Right lobe of liver (tissue), 6 donors: ENCODE data around the gene WFDC2. TPM values are rescaled to one million over a fixed set of nuclear protein-coding genes. Genes with fewer than 3 reads are reported as not detected.

Experiments
- ATAC-seq, 4 donors: fragments of 200-7000 bp; cut with Tn5 transposase; one replicate each; pipeline ENCODE4 v1.9.1; 2020; ENCODE audit warnings: mild to moderate bottlenecking in 4 of 4, moderate library complexity in 4 of 4
- DNase-seq, 3 donors: peaks; one replicate each; pipeline ENCODE4 v3.0.0-alpha.2; 2020
- H3K27ac ChIP-seq, 3 donors: fragments of 200-600 bp; one replicate each; pipeline ENCODE4 v1.8.0; 2022
- H3K27me3 ChIP-seq, 2 donors: fragments of 200-600 bp; one replicate each; pipeline ENCODE4 v1.8.0; 2022
- H3K36me3 ChIP-seq, 4 donors: fragments of 200-600 bp; sonication (generic) in 1 of 4; one replicate each; pipeline versions ENCODE4 v1.5.1 to v1.8.0; 2017 to 2022; ENCODE audit warnings: control low read depth in 1 of 4
- H3K4me1 ChIP-seq, 4 donors: fragments of 200-600 bp; sonication (generic) in 1 of 4; one replicate each; pipeline versions ENCODE4 v1.5.1 to v1.8.0; 2017 to 2022; ENCODE audit warnings: control low read depth in 1 of 4
- H3K4me3 ChIP-seq, 3 donors: fragments of 200-600 bp; one replicate each; pipeline ENCODE4 v1.8.0; 2022
- H3K9me3 ChIP-seq, 4 donors: fragments of 200-600 bp; sonication (generic) in 1 of 4; one replicate each; pipeline versions ENCODE4 v1.5.1 to v1.8.0; 2017 to 2022; ENCODE audit warnings: control low read depth in 1 of 4
- POLR2A ChIP-seq: fragments of 450-650 bp; IDR thresholded peaks from one replicate; pipeline ENCODE4 v1.6.1; 2017; ENCODE audit warnings: antibody characterized with exemption, mild to moderate bottlenecking
- WGBS: methylation state at CpG from one replicate; pipeline ENCODE4 v1.1.6; 2018; ENCODE audit warnings: low coverage, low lambda C conversion rate; ENCODE audit not compliant: insufficient coverage; ENCODE audit errors: missing lambda C conversion rate; 5-methylcytosine and 5-hydroxymethylcytosine counted together
- intact Hi-C, 2 donors: fragments of 100-400 bp; cut with DNase I; formaldehyde crosslinking; loops; one replicate each; pipeline versions ENCODE4 v1.11.2 to v1.14.1; 2022
- total RNA-seq, 6 experiments: library from RNA; depleted of rRNA in 2 of 6; stranded (reverse); fragments of >200 nt in 2 of 6; fragmentation: NEBNext Ultra II Directional in 3 of 6; extraction: Animal tissue kit (Norgen Biotek cat#: 25700) in 3 of 6; gene quantifications; one replicate each; pipeline versions ENCODE4 v1.1.0 to v1.2.4, GENCODE V29; 2016 to 2023
- TF ChIP-seq, protein P1 (sequence below), 4 donors: fragments of 200-600 bp in 3 of 4; fragments of 450-650 bp in 1 of 4; IDR thresholded peaks; one replicate each; pipeline versions ENCODE4 v1.5.1 to v1.8.0; 2016 to 2022; ENCODE audit warnings: antibody characterized with exemption in 4 of 4, mild to moderate bottlenecking in 2 of 4
- donor health status: DM: no; HTN: yes; CAD: no.
- donor health status: DM: no; HTN: no; CAD: no.
- donor health status: DM: no; HTN: no; CAD: no.
- donor health status: DM: no; HTN: yes; CAD: no.
- donor health status: DM: no; HTN: yes; CAD: no.

Gene WFDC2
- total RNA-seq, 6 experiments from 2014 or later, result 0.77 to 2.8 (median 1.8) TPM; not detected in 1

DNA sequence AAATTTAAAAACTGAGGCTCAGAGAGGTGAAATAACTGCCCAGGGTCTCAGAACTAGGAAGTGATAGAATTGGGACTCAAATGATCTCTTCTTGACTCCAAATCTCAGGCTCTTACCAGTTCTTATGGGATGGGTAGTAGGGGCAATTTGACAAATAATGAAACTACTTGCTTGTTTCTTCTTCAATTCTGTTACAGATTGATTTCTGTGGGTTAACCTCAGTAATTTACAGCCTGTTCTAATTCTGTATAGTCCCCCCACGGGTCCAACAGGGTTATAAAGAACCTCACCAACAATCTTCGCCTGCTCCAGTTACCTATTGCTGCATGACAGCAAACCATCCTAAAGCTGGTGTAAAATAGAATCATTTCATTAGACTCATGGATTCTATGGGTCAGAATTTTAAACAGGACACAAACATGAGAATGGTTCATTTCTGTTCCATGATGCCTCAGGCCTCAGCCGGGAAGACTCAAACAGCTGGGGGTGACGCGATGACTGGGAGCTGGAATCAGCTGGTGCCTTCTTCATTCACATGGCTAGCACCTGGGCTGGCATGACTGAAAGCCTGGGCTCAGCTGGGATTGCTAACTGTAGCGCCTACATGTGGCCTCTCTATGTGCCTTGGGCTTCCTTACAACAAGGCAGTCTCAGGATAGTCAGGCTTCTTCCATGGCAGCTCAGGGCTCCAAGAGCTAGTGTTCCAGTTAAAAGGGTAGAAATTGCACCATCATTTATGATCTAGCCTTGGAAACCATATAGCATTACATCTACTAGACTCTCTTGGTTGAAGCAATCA lies 6.6 kb upstream of the WFDC2 start:
- H3K4me3 ChIP-seq, result no peak overlapping the region
- intact Hi-C loops, result no loop called here
- H3K36me3 ChIP-seq, result no peaks in the 10 kb centered on the region
- TF ChIP-seq, protein P1, sequence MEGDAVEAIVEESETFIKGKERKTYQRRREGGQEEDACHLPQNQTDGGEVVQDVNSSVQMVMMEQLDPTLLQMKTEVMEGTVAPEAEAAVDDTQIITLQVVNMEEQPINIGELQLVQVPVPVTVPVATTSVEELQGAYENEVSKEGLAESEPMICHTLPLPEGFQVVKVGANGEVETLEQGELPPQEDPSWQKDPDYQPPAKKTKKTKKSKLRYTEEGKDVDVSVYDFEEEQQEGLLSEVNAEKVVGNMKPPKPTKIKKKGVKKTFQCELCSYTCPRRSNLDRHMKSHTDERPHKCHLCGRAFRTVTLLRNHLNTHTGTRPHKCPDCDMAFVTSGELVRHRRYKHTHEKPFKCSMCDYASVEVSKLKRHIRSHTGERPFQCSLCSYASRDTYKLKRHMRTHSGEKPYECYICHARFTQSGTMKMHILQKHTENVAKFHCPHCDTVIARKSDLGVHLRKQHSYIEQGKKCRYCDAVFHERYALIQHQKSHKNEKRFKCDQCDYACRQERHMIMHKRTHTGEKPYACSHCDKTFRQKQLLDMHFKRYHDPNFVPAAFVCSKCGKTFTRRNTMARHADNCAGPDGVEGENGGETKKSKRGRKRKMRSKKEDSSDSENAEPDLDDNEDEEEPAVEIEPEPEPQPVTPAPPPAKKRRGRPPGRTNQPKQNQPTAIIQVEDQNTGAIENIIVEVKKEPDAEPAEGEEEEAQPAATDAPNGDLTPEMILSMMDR (IDR thresholded peaks at IDR 0.05), result no peak
- no peak for TF ChIP-seq POLR2A
- no peak for DNase-seq
- WGBS, result 67% methylated on average over 2 of the region's 6 CpGs
- H3K27me3 ChIP-seq, result no peaks in the 10 kb centered on the region
- ATAC-seq, result no peak
- no peaks in the 10 kb centered on the region for H3K9me3 ChIP-seq
- H3K27ac ChIP-seq, result no peak overlapping the region
- no peaks in the 10 kb centered on the region for H3K4me1 ChIP-seq

DNA sequence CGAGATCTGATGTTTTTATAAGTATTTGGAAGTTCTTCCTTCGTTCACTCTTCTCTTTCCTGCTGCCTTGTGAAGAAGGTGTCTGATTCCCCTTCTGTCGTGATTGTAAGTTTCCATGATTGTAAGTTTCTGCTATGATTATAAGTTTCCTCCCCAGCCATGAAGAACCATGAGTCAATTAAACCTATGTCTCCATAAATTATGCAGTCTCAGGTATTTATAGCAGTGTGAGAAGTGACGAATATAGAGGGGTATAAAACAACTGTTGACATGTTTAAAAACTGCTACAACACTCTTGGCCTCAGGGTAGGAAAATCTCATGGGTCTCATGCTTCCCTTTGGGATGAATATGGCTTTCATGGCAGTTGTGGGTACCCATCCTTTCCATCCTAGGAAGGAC lies 5.8 kb upstream of the WFDC2 start:
- Histone ChIP-seq H3K4me3 (no peak overlapping the region), H3K4me1 (no peaks in the 10 kb centered on the region), H3K27ac (no peak overlapping the region), H3K36me3 (no peaks in the 10 kb centered on the region), H3K27me3 (no peaks in the 10 kb centered on the region), H3K9me3 (no peaks in the 10 kb centered on the region)
- intact Hi-C loops, result no loop called here
- DNase-seq, result no peak
- ATAC-seq, result no peak
- 53% methylated on average over 4 of the region's 4 CpGs for WGBS
- TF ChIP-seq POLR2A, result no peak
- TF ChIP-seq, protein P1 (IDR thresholded peaks at IDR 0.05), result no peak

DNA sequence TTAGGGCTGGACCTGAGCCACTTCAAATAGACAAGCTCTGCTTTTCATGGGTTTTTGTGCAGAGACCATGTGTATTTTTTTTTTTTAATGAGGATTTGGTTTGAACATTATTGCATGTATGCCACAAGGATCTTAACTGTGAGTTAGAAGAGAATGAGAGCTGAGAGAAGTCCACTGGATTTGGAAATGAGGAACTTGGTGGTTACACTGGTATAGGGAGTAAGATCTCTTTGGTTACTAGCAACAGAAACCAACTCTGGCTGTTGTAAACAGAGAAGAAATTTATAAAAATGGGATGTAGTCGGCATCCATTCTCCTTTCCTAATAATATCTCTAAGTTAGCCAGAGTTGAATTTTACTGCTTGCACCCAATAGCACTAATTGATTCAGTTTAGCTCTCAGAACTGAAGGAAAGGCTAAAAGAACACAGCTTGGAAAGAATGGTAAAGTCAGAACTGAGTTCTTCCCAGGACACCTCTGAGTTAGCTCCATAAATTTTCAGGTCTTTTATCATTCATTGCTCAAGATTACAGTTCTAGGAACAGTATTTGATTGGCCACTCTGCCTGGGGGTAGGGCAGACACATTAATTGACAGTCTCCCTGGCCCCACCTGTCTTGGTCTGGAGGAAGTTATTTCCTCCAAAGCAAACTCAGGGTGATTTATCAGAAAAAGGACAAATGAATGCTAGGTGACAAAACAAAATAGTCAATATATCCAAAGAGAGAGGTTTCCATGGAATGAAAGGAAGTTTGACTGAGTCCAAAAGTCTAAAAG lies 3.9 kb upstream of the WFDC2 start:
- ATAC-seq (no peak), DNase-seq (no peak)
- intact Hi-C loops, result no loop called here
- Histone ChIP-seq H3K36me3 (no peaks in the 10 kb centered on the region), H3K27me3 (peaks cover 0 to 9% of the 10 kb centered on the region in 2 donors), H3K4me3 (no peak overlapping the region), H3K9me3 (no peaks in the 10 kb centered on the region), H3K27ac (no peak overlapping the region), H3K4me1 (peaks cover 0 to 16% (median 0%) of the 10 kb centered on the region in 4 donors)
- TF ChIP-seq, protein P1 (IDR thresholded peaks at IDR 0.05), result no peak
- no peak for TF ChIP-seq POLR2A
- 8% methylated on average over 1 of the region's 1 CpG for WGBS

DNA sequence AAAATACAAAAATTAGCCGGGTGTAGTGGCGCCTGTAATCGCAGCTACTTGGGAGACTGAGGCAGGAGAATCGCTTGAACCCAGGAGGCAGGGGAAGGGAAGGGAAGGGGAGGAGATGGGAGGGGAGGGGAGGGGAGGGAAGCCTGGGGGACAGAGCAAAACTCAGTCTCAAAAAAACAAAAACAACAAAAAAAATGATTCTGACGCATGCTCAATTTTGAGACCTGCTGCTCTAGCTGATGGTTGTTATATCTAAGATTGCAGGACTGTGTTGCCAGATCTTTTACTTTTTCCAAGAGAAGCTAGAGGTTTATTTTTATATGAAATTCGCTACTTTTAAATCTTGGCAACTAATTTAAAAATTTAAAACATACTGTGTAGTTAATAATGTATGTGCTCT lies 2.4 kb upstream of the WFDC2 start:
- 72% methylated on average over 6 of the region's 6 CpGs for WGBS
- TF ChIP-seq, protein P1 (IDR thresholded peaks at IDR 0.05), result no peak
- no peak for TF ChIP-seq POLR2A

More for the DNA sequence above, 2.4 kb upstream of the WFDC2 start:
- no peak for DNase-seq
- Histone ChIP-seq H3K4me3 (no peak overlapping the region), H3K27ac (no peak overlapping the region), H3K4me1 (peaks cover 0 to 19% (median 0%) of the 10 kb centered on the region in 4 donors), H3K36me3 (no peaks in the 10 kb centered on the region), H3K27me3 (peaks cover 0 to 16% of the 10 kb centered on the region in 2 donors), H3K9me3 (no peaks in the 10 kb centered on the region)
- intact Hi-C loops, result no loop called here
- no peak for ATAC-seq
